Psoas muscle (tissue), 8 donors: ENCODE data around the gene SFMBT1. TPM values are rescaled to one million over a fixed set of nuclear protein-coding genes. Genes with fewer than 3 reads are reported as not detected.

ENCODE experiments used
- ATAC-seq, 4 donors: fragments of 200-7000 bp; cut with Tn5 transposase; one replicate each; pipeline ENCODE4 v1.9.1; 2020; ENCODE audit warnings: moderate library complexity in 3 of 4, mild to moderate bottlenecking in 2 of 4
- DNase-seq, 2 donors: peaks; one replicate each; pipeline ENCODE4 v3.0.0-alpha.2; 2020
- H3K27ac ChIP-seq: fragments of 200-600 bp; one replicate; pipeline ENCODE4 v1.8.0; 2022
- H3K27me3 ChIP-seq, 3 donors: fragments of 200-600 bp in 1 of 3; one replicate each; pipeline versions ENCODE4 v1.6.1 to v1.8.0; 2013 to 2022; ENCODE audit warnings: low read length in 2 of 3, mild to moderate bottlenecking in 2 of 3, moderate library complexity in 1 of 3; ENCODE audit not compliant: insufficient read depth in 3 of 3
- H3K36me3 ChIP-seq, 2 donors: fragments of 200-600 bp in 1 of 2; one replicate each; pipeline versions ENCODE4 v1.6.1 to v1.8.0; 2013 to 2022; ENCODE audit warnings: low read depth in 1 of 2, mild to moderate bottlenecking in 1 of 2, moderate library complexity in 1 of 2; ENCODE audit not compliant: insufficient read depth in 1 of 2
- H3K4me1 ChIP-seq: fragments of 200-600 bp; one replicate; pipeline ENCODE4 v1.8.0; 2022
- H3K4me3 ChIP-seq: fragments of 200-600 bp; one replicate; pipeline ENCODE4 v1.8.0; 2022; ENCODE audit warnings: mild to moderate bottlenecking
- H3K9me3 ChIP-seq: fragments of 200-600 bp; one replicate; pipeline ENCODE4 v1.8.0; 2022
- WGBS, 3 donors: extraction: QIAGEN DNeasy Blood & Tissue Kit; methylation state at CpG; one replicate each; pipeline versions ENCODE4 v1.1.6 to v1.1.7; 2013; 5-methylcytosine and 5-hydroxymethylcytosine counted together
- intact Hi-C, 2 donors: fragments of 100-400 bp; cut with DNase I; formaldehyde crosslinking; loops; one replicate each; pipeline versions ENCODE4 v1.11.0 to v1.14.2; 2022
- polyA plus RNA-seq, 3 donors: library from polyadenylated mRNA; stranded (reverse); fragments of 200-250 nt; gene quantifications; one replicate each; pipeline ENCODE4 v1.2.3, GENCODE V29; 2013
- total RNA-seq, 4 donors: library from RNA; stranded (reverse); fragmentation: NEBNext Ultra II Directional in 2 of 4; extraction: Animal tissue kit (Norgen Biotek cat#: 25700) in 2 of 4; gene quantifications; one replicate each; pipeline versions ENCODE4 v1.2.1 to v1.2.4, GENCODE V29; 2021 to 2023
- TF ChIP-seq, protein P1 (sequence below): fragments of 200-600 bp; IDR thresholded peaks from one replicate; pipeline ENCODE4 v1.8.0; 2022; ENCODE audit warnings: antibody characterized with exemption
- donor health status: healthy with polysubstance abuse.
- donor health status: DM: no; HTN: no; CAD: no; lungs with moderate emphysema.
- donor health status: Bipolar disorder and iron deficiency.
- donor health status: healthy.
- donor health status: DM: yes; HTN: yes; CAD: no.
- donor health status: DM: no; HTN: no; CAD: no.
- donor health status: DM: no; HTN: no; CAD: no.
- donor health status: DM: yes; HTN: yes; CAD: no.

The SFMBT1 gene
- total and polyA plus RNA-seq, 7 donors = 6.7 to 25.0 (median 16.3) TPM

DNA sequence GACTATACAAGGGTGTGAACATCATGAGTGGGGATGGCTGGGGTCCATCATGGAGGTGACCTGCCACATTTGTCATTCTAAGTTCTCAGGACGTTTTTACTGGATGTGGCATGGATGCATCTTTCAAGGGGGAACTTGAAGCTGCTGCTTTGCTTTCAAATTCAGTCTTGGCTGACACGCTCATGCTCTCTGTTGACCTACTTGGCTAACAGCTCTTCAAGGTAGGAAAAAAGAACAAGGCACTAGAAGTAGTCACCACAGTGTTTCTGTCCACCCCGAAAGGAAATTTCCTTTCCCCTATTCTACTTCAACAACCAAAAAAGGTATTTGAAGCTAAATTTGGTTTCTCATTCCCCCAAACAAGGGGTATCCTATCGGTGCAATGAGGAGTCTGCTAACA, 163.5 kb downstream of the SFMBT1 start:
- ATAC-seq (peak in 1 of 4 donors; percentile 55), DNase-seq (no peak)
- TF ChIP-seq, protein P1, sequence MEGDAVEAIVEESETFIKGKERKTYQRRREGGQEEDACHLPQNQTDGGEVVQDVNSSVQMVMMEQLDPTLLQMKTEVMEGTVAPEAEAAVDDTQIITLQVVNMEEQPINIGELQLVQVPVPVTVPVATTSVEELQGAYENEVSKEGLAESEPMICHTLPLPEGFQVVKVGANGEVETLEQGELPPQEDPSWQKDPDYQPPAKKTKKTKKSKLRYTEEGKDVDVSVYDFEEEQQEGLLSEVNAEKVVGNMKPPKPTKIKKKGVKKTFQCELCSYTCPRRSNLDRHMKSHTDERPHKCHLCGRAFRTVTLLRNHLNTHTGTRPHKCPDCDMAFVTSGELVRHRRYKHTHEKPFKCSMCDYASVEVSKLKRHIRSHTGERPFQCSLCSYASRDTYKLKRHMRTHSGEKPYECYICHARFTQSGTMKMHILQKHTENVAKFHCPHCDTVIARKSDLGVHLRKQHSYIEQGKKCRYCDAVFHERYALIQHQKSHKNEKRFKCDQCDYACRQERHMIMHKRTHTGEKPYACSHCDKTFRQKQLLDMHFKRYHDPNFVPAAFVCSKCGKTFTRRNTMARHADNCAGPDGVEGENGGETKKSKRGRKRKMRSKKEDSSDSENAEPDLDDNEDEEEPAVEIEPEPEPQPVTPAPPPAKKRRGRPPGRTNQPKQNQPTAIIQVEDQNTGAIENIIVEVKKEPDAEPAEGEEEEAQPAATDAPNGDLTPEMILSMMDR = no peak
- Histone ChIP-seq H3K4me3 (no peak overlapping the region), H3K4me1 (peaks cover 13% of the 10 kb centered on the region), H3K27ac (no peak overlapping the region), H3K27me3 (no peaks in the 10 kb centered on the region), H3K36me3 (peaks cover 0 to 29% of the 10 kb centered on the region in 2 donors), H3K9me3 (no peaks in the 10 kb centered on the region)
- WGBS, 3 donors = 58 to 70% (median 61%) methylated on average over 4 of the region's 4 CpGs
- intact Hi-C loops = no loop called here

DNA sequence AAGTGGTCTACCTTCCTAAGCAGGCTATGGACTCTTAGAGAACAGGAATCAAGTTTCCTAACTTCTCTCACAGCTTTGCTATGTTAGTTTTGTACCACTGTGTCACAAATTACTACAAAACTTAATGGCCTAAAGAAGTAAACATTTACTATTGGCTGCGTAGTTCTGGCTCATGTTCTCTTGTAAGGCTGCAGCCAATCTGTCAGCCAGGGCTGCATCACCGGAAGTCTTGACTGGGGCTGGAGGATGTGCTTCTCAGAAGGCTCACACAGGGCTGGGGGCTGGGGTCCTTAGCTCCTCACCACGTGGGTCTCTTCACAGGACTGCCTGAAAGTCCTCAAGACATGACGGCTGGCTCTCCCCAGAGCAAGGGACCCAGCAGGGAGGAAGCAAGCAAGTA, 164.0 kb downstream of the SFMBT1 start:
- Histone ChIP-seq H3K9me3 (no peaks in the 10 kb centered on the region), H3K27ac (no peak overlapping the region), H3K4me3 (no peak overlapping the region), H3K36me3 (peaks cover 0 to 29% of the 10 kb centered on the region in 2 donors), H3K4me1 (peaks cover 14% of the 10 kb centered on the region), H3K27me3 (no peaks in the 10 kb centered on the region)
- TF ChIP-seq, protein P1 = no peak
- ATAC-seq (peak in 1 of 4 donors; percentile 8), DNase-seq (no peak)
- intact Hi-C loops = no loop called here
- 85 to 88% (median 87%) methylated on average over 4 of the region's 4 CpGs for WGBS, 3 donors

DNA sequence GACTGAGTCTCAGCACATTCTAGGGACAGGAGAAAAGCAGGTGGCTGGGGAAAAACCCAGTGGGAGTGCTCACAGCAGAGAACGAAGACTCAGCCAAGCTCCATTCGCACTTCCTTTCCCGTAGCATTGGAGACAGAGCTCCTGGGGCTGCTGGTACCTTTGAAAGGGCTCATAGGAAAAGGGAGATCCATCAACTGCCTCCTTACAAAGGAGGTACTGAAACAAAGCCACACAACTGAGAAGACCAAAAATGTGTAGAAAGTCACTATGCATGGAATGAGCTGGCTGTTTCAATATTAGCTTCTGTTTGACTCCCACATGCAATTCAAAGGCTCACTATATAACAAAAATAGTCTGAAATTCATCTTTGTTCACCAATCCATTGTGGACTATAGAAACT, 165.4 kb downstream of the SFMBT1 start:
- Histone ChIP-seq H3K27ac (no peak overlapping the region), H3K27me3 (no peaks in the 10 kb centered on the region), H3K9me3 (no peaks in the 10 kb centered on the region), H3K4me1 (peaks cover 7% of the 10 kb centered on the region), H3K4me3 (no peak overlapping the region), H3K36me3 (peaks cover 0 to 23% of the 10 kb centered on the region in 2 donors)
- TF ChIP-seq, protein P1 = no peak
- no peak for ATAC-seq
- WGBS, 3 donors = 70 to 90% (median 89%) methylated on average over 3 of the region's 3 CpGs
- no peak for DNase-seq
- intact Hi-C loops = no loop called here

DNA sequence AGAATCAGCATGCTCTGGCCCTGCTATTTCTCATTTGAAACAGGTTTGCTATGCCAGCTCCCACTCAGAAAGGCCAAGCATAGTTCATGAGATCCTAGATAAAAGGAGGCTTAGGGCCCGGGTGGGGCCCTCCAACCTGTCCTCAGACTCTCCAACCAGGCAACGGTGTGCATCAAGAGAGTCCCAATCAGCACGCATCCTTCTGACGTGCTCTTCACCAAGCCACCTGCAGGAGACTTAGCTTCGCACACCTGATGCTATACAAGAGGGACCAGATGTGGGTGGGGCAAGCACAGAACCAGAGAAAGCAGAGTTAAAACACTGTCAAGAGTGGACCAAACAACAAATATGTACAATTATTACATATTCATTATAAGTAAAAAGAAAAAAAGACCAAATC, 165.8 kb downstream of the SFMBT1 start:
- DNase-seq = no peak
- H3K4me1 ChIP-seq = peaks cover 12% of the 10 kb centered on the region
- TF ChIP-seq, protein P1 = no peak
- H3K36me3 ChIP-seq = peaks cover 0 to 20% of the 10 kb centered on the region in 2 donors
- no peak for ATAC-seq
- 91 to 95% (median 93%) methylated on average over 5 of the region's 5 CpGs for WGBS, 3 donors
- no peaks in the 10 kb centered on the region for H3K27me3 ChIP-seq
- no peak overlapping the region for H3K27ac ChIP-seq
- intact Hi-C loops = no loop called here
- H3K4me3 ChIP-seq = no peak overlapping the region
- H3K9me3 ChIP-seq = no peaks in the 10 kb centered on the region

DNA sequence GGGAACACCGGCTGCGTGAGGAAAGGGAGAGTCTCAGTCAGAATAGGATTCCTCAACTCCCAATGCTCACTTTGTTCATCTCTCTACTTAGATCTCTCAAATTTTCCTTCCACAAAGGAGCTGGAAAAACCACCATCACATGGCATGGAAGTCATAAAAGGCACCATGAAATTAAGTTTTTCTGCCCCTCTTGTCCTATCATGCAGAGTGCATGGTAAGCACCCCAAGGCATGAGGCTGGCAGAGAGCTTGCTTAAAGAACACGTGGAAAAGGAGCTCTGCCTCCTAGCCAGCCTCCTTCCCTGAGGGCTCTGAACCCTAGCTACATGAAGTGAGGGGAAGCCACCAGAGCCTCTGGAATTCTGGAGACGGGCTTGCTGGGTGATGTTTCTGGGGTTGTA, 166.3 kb downstream of the SFMBT1 start:
- no peak overlapping the region for H3K27ac ChIP-seq
- DNase-seq = no peak
- WGBS, 3 donors = 86 to 91% (median 88%) methylated on average over 4 of the region's 4 CpGs
- no peak for ATAC-seq
- H3K36me3 ChIP-seq = peaks cover 0 to 16% of the 10 kb centered on the region in 2 donors
- H3K27me3 ChIP-seq = no peaks in the 10 kb centered on the region
- no peak overlapping the region for H3K4me3 ChIP-seq
- no peaks in the 10 kb centered on the region for H3K9me3 ChIP-seq
- TF ChIP-seq, protein P1 = no peak
- intact Hi-C loops = no loop called here
- peaks cover 16% of the 10 kb centered on the region for H3K4me1 ChIP-seq
